ENCODE data around the gene ITGAD. TPM values are rescaled to one million over a fixed set of nuclear protein-coding genes. Genes with fewer than 3 reads are reported as not detected.

Gene ITGAD
- total and polyA plus RNA-seq, 2 of the 8 experiments (the other 6 are each of a cell fraction or from before 2014, with no cell fraction given) = 0.06 TPM; not detected in 1

GRCh38 chr16:31375231-31375630, 17.9 kb upstream of the ITGAD start:
- H2AFZ ChIP-seq (ENCODE audit: low read length) = no peak overlapping the region
- H3K27ac ChIP-seq (ENCODE audit: low read depth, low read length) = no peak overlapping the region
- H4K91ac ChIP-seq (replicated peaks; ENCODE audit: insufficient read length, low read length) = no peak overlapping the region
- H2BK120ac ChIP-seq (replicated peaks; ENCODE audit: low read depth, low read length) = no peak overlapping the region
- CTCF ChIA-PET (ENCODE audit: partially characterized antibody) = interaction anchor here (1.3 kb wide), 1 partner anchor 20 kb away, joined by 3 read pairs; no protein-coding TSS in a partner anchor
- H4K5ac ChIP-seq (ENCODE audit: insufficient read length, low read depth, low read length) = no peak overlapping the region
- no peak overlapping the region for H3K18ac ChIP-seq (ENCODE audit: extremely low read depth, low read length)
- H2BK12ac ChIP-seq (ENCODE audit: low read depth, low read length) = no peak overlapping the region
- H3K23me2 ChIP-seq (ENCODE audit: low read depth, low read length) = no peaks in the 10 kb centered on the region
- H3K56ac ChIP-seq (replicated peaks; ENCODE audit: insufficient read length, low read depth, low read length) = no peak overlapping the region
- no peaks in the 10 kb centered on the region for H3K27me3 ChIP-seq (replicated peaks in 1 of 4; ENCODE audit: control insufficient read depth in 3 of 4, extremely low read depth in 1 of 4, insufficient read depth in 3 of 4, low read length in 3 of 4)
- no peak overlapping the region for H2BK5ac ChIP-seq (ENCODE audit: low read depth, low read length)
- no peak overlapping the region for H2BK20ac ChIP-seq (ENCODE audit: low read length)
- FAIRE-seq (no peak), DNase-seq (ENCODE audit: low read depth in 1 of 2, low spot score in 2 of 2) (no peak)
- H3K4me2 ChIP-seq (ENCODE audit: insufficient read depth in 1 of 2, low read depth in 2 of 2, low read length in 2 of 2) = no peak overlapping the region
- no peaks in the 10 kb centered on the region for H3K79me1 ChIP-seq (ENCODE audit: low read depth, low read length)
- H3K4ac ChIP-seq (replicated peaks; ENCODE audit: insufficient read length, low read depth, low read length) = no peak overlapping the region
- no peak overlapping the region for H2BK15ac ChIP-seq (ENCODE audit: low read length)
- POLR2A ChIA-PET (ENCODE audit: partially characterized antibody) = no interaction called here
- no peaks in the 10 kb centered on the region for H3K36me3 ChIP-seq (ENCODE audit: control insufficient read depth in 2 of 4, insufficient read depth in 4 of 4, low read length in 3 of 4)
- no peak overlapping the region for H4K8ac ChIP-seq (ENCODE audit: extremely low read depth, insufficient read depth, low read length)
- no peaks in the 10 kb centered on the region for H3K79me2 ChIP-seq (ENCODE audit: control insufficient read depth in 1 of 2, insufficient read depth in 2 of 2, low read length in 2 of 2)
- H3K14ac ChIP-seq (ENCODE audit: insufficient read length) = no peak overlapping the region
- H3K23ac ChIP-seq (ENCODE audit: insufficient read length) = no peak overlapping the region
- H3K9me3 ChIP-seq (ENCODE audit: insufficient read depth in 2 of 2, low read depth in 1 of 2, low read length in 1 of 2) = no peaks in the 10 kb centered on the region
- H3K4me3 ChIP-seq (ENCODE audit: extremely low read depth in 1 of 4, insufficient read depth in 2 of 4, low read depth in 3 of 4, low read length in 4 of 4) = no peak overlapping the region
- H2AK5ac ChIP-seq (ENCODE audit: low read depth, low read length) = no peak overlapping the region
- peaks cover 0 to 2% of the 10 kb centered on the region in 2 experiments for H4K20me1 ChIP-seq (replicated peaks in 1 of 2; ENCODE audit: control insufficient read depth in 1 of 2, insufficient read depth in 2 of 2, low read length in 2 of 2)
- no peak overlapping the region for H3K9ac ChIP-seq (replicated peaks in 1 of 4; ENCODE audit: extremely low read depth in 1 of 4, low read depth in 3 of 4, low read length in 3 of 4)
- WGBS, 2 experiments (ENCODE audit: extremely low coverage in 1 of 2, insufficient coverage in 1 of 2, insufficient read length in 1 of 2, insufficient replicate concordance in 2 of 2, low coverage in 1 of 2, low lambda C conversion rate in 2 of 2, missing lambda C conversion rate in 1 of 2) = 98% methylated on average over 5 of the region's 5 CpGs; no CpG with 5 or more reads in 1 of the 2 experiments
- no peaks in the 10 kb centered on the region for H3K4me1 ChIP-seq (replicated peaks in 1 of 4; ENCODE audit: control insufficient read depth in 3 of 4, insufficient read depth in 4 of 4, low read length in 3 of 4)
- TF ChIP-seq NANOG (IDR thresholded peaks at IDR 0.05; ENCODE audit: insufficient read depth, low read depth, low read length, poor library complexity, severe bottlenecking) = no peak
- TF ChIP-seq, protein P1, sequence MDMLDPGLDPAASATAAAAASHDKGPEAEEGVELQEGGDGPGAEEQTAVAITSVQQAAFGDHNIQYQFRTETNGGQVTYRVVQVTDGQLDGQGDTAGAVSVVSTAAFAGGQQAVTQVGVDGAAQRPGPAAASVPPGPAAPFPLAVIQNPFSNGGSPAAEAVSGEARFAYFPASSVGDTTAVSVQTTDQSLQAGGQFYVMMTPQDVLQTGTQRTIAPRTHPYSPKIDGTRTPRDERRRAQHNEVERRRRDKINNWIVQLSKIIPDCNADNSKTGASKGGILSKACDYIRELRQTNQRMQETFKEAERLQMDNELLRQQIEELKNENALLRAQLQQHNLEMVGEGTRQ (IDR thresholded peaks at IDR 0.05; ENCODE audit: low read length) = no peak
- TF ChIP-seq POU5F1 (IDR thresholded peaks at IDR 0.05; ENCODE audit: low read depth, low read length) = no peak
- TF ChIP-seq TBP (IDR thresholded peaks at IDR 0.05; ENCODE audit: low read depth, low read length) = no peak
- TF ChIP-seq, protein P2, sequence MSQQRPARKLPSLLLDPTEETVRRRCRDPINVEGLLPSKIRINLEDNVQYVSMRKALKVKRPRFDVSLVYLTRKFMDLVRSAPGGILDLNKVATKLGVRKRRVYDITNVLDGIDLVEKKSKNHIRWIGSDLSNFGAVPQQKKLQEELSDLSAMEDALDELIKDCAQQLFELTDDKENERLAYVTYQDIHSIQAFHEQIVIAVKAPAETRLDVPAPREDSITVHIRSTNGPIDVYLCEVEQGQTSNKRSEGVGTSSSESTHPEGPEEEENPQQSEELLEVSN (IDR thresholded peaks at IDR 0.05) = no peak
- no peak for TF ChIP-seq BCL11A (IDR thresholded peaks at IDR 0.05; ENCODE audit: low read depth in 2 of 2, low read length in 2 of 2)
- TF ChIP-seq PHF8 (conservative IDR thresholded peaks at IDR 0.05; ENCODE audit: low read depth, low read length) = no peak
- no peak for TF ChIP-seq HDAC2 (IDR thresholded peaks at IDR 0.05; ENCODE audit: borderline replicate concordance in 1 of 2, low read depth in 2 of 2, low read length in 2 of 2)
- no peak for TF ChIP-seq TEAD4 (IDR thresholded peaks at IDR 0.05; ENCODE audit: low read depth, low read length)
- TF ChIP-seq MAX (IDR thresholded peaks at IDR 0.05) = no peak
- TF ChIP-seq RAD21 (IDR thresholded peaks at IDR 0.05 in 1 of 2, conservative IDR thresholded peaks at IDR 0.05 in 1 of 2; ENCODE audit: low read depth in 2 of 2, low read length in 2 of 2) = no peak

Data from H1 (cell line).